Fibroblast of the aortic adventitia (primary cell): Measurements from ENCODE around the gene OR13H1. TPM values are rescaled to one million over a fixed set of nuclear protein-coding genes. Genes with fewer than 3 reads are reported as not detected.

Experiments used
- DNase-seq: peaks from one replicate; pipeline ENCODE4 v3.0.0-alpha.2; 2010; ENCODE audit warnings: low read depth
- H3K4me3 ChIP-seq: 2 replicates; pipeline ENCODE4 v1.5.1; 2011; ENCODE audit warnings: low read depth, mild to moderate bottlenecking, control low read depth, low read length, moderate library complexity
- CTCF ChIP-seq: IDR thresholded peaks from 2 replicates; pipeline ENCODE4 v1.5.1; 2011; ENCODE audit warnings: mild to moderate bottlenecking, low read length, control low read depth, inconsistent platforms; ENCODE audit not compliant: insufficient read depth
- total RNA-seq: library from RNA; depleted of rRNA; stranded (reverse); fragments of >200 nt; gene quantifications from 2 replicates; pipeline ENCODE4 v1.2.3, GENCODE V29; 2012; ENCODE audit warnings: low replicate concordance

OR13H1 gene
- total RNA-seq, 1 donor: not detected

GRCh38 chrX:131558562-131558961 is 14.7 kb downstream of the OR13H1 start:
- no peak overlapping the region for H3K4me3 ChIP-seq
- TF ChIP-seq CTCF: no peak
- no peak for DNase-seq

GRCh38 chrX:131564553-131565229 is 20.8 kb downstream of the OR13H1 start:
- DNase-seq: no peak
- no peak for TF ChIP-seq CTCF
- H3K4me3 ChIP-seq: no peak overlapping the region

- H3K4me3 ChIP-seq: no peak overlapping the region
- no peak for DNase-seq
- TF ChIP-seq CTCF: no peak
Observed at GRCh38 chrX:131565909-131566308, 22.0 kb downstream of the OR13H1 start.

- DNase-seq: no peak
Observed at GRCh38 chrX:131571348-131571747, 27.5 kb downstream of the OR13H1 start.

GRCh38 chrX:131572372-131573014 is 28.6 kb downstream of the OR13H1 start:
- H3K4me3 ChIP-seq: no peak overlapping the region
- no peak for TF ChIP-seq CTCF
- DNase-seq: no peak

More at GRCh38 chrX:131571348-131571747, 27.5 kb downstream of the OR13H1 start:
- no peak overlapping the region for H3K4me3 ChIP-seq
- TF ChIP-seq CTCF: no peak

- DNase-seq: no peak
- no peak overlapping the region for H3K4me3 ChIP-seq
Observed at GRCh38 chrX:131577413-131577812, 33.5 kb downstream of the OR13H1 start.

More at GRCh38 chrX:131577413-131577812, 33.5 kb downstream of the OR13H1 start:
- TF ChIP-seq CTCF: no peak
